K562 (cell line): ENCODE results near the gene MCU. TPM values are rescaled to one million over a fixed set of nuclear protein-coding genes. Genes with fewer than 3 reads are reported as not detected.

Experiments
- ATAC-seq: fragments of 200-7000 bp; cut with Tn5 transposase; 3 replicates; pipeline ENCODE4 v1.9.1; 2020; ENCODE audit warnings: moderate library complexity
- BruUV-seq: library from RNA; stranded (reverse); fragments of 400-500 nt; replicated peaks from 2 replicates; lab custom pipeline; 2021; lab: Mats Ljungman, UMichigan
- CTCF ChIA-PET: fragments of 300-600 bp; formaldehyde crosslinking; extraction: SDS; loops from one replicate; lab custom pipeline; 2021; ENCODE audit warnings: low intra/inter-chr PET ratio; lab: Yijun Ruan, JAX
- POLR2A ChIA-PET: fragments of 300-600, 350-650 bp; sonication (Branson Sonifier 250); formaldehyde crosslinking; extraction: SDS; loops from one replicate; lab custom pipeline; 2021; ENCODE audit warnings: antibody characterized with exemption, inconsistent platforms; lab: Yijun Ruan, JAX
- DNase-seq, 4 experiments: peaks; one replicate each; pipeline versions ENCODE4 v3.0.0 to v3.0.0-alpha.2; 2011 to 2018; ENCODE audit warnings: low spot score in 3 of 4, mixed read lengths in 3 of 4; ENCODE audit errors: extremely low read depth in 1 of 4
- FAIRE-seq: peaks from 2 replicates; lab custom pipeline; 2011; peaks lifted over from hg19 to GRCh38; lab: Jason Lieb, UNC
- H2AFZ ChIP-seq: 2 replicates; pipeline ENCODE4 v1.6.0; 2011; ENCODE audit warnings: low read depth, low read length, control low read depth, inconsistent platforms
- H3K27ac ChIP-seq: fragments of 200-600 bp; 3 replicates; pipeline ENCODE4 v1.8.0; 2011; ENCODE audit warnings: low read depth, mild to moderate bottlenecking, control low read depth, inconsistent platforms, low read length, moderate library complexity, mixed read lengths; ENCODE audit errors: extremely low read depth
- H3K27me3 ChIP-seq, 2 experiments: fragments of 300-600 bp in 1 of 2; 2 replicates in 1 of 2; 3 replicates in 1 of 2; pipeline versions ENCODE4 v1.6.0 to v1.8.0; 2011; ENCODE audit warnings: inconsistent platforms in 2 of 2, low read length in 2 of 2, mild to moderate bottlenecking in 1 of 2, mixed read lengths in 1 of 2, moderate library complexity in 1 of 2; ENCODE audit not compliant: control insufficient read depth in 2 of 2, insufficient read depth in 2 of 2
- H3K36me3 ChIP-seq: fragments of 300-600 bp; 3 replicates; pipeline ENCODE4 v1.8.0; 2011; ENCODE audit warnings: mild to moderate bottlenecking, low read length, inconsistent platforms; ENCODE audit not compliant: control insufficient read depth, insufficient read depth
- H3K4me1 ChIP-seq, 2 experiments: fragments of 200-600 bp in 1 of 2; replicated peaks in 1 of 2; 2 replicates in 1 of 2; 3 replicates in 1 of 2; pipeline versions ENCODE4 v1.5.1 to v1.8.0; 2011; ENCODE audit warnings: inconsistent platforms in 2 of 2, low read length in 2 of 2, mild to moderate bottlenecking in 1 of 2, mixed read lengths in 1 of 2, moderate library complexity in 1 of 2; ENCODE audit not compliant: control insufficient read depth in 2 of 2, insufficient read depth in 2 of 2
- H3K4me2 ChIP-seq: 2 replicates; pipeline ENCODE4 v1.6.1; 2011; ENCODE audit warnings: low read length, control low read depth, inconsistent platforms, mixed read lengths; ENCODE audit not compliant: insufficient read depth
- H3K4me3 ChIP-seq: fragments of 200-600 bp; sonication (generic), shearing (Covaris generic); 2 replicates; pipeline ENCODE4 v1.5.1; 2016; ENCODE audit warnings: control low read depth, inconsistent platforms
- H3K79me2 ChIP-seq: fragments of 200-600 bp; 3 replicates; pipeline ENCODE4 v1.8.0; 2011; ENCODE audit warnings: low read length, inconsistent platforms; ENCODE audit not compliant: control insufficient read depth, insufficient read depth
- H3K9ac ChIP-seq, 2 experiments: 2 replicates each; pipeline versions ENCODE4 v1.6.0 to v1.6.1; 2011; ENCODE audit warnings: low read depth in 2 of 2, low read length in 2 of 2, control low read depth in 1 of 2, inconsistent platforms in 1 of 2, mild to moderate bottlenecking in 1 of 2, mixed read lengths in 1 of 2; ENCODE audit not compliant: insufficient read depth in 1 of 2
- H3K9me1 ChIP-seq: one replicate; pipeline ENCODE4 v1.6.0; 2011; ENCODE audit warnings: inconsistent platforms, mild to moderate bottlenecking, low read length, moderate library complexity; ENCODE audit not compliant: control insufficient read depth, insufficient read depth
- H3K9me3 ChIP-seq: replicated peaks from 2 replicates; pipeline ENCODE4 v1.5.1; 2011; ENCODE audit warnings: low read depth, low read length, inconsistent platforms; ENCODE audit not compliant: control insufficient read depth, insufficient read depth
- H4K20me1 ChIP-seq: replicated peaks from 2 replicates; pipeline ENCODE4 v1.6.1; 2011; ENCODE audit warnings: low read length, inconsistent platforms, mixed read lengths; ENCODE audit not compliant: control insufficient read depth, insufficient read depth
- FIP1L1 ChIP-seq: fragments of 200-400 bp; formaldehyde crosslinking; IDR thresholded peaks from 2 replicates; pipeline ENCODE4 v1.6.1; 2018; ENCODE audit warnings: mild to moderate bottlenecking, low read depth, low read length; ENCODE audit not compliant: poor library complexity, severe bottlenecking
- FOXK1 ChIP-seq: sonication (generic); formaldehyde crosslinking; IDR thresholded peaks from 2 replicates; pipeline ENCODE4 v1.8.0; 2022; ENCODE audit warnings: missing genetic modification reagents, mild to moderate bottlenecking, borderline replicate concordance
- FUS ChIP-seq: fragments of 200-400 bp; formaldehyde crosslinking; optimal IDR thresholded peaks from 2 replicates; pipeline ENCODE3; 2017; ENCODE audit warnings: low read depth, low read length
- HMBOX1 ChIP-seq: sonication (generic); IDR thresholded peaks from 2 replicates; pipeline ENCODE4 v1.6.1; 2016
- MTA3 ChIP-seq: fragments of 450-650 bp; formaldehyde crosslinking; IDR thresholded peaks from 2 replicates; pipeline ENCODE4 v1.6.1; 2017; ENCODE audit warnings: mild to moderate bottlenecking, borderline replicate concordance
- OTX1 ChIP-seq: fragments of 450-650 bp; formaldehyde crosslinking; IDR thresholded peaks from 2 replicates; pipeline ENCODE4 v1.4.0; 2022; ENCODE audit warnings: mild to moderate bottlenecking
- RAD21 ChIP-seq, 2 experiments: fragments of 250-450 bp in 1 of 2; fragments of 450-650 bp in 1 of 2; sonication (Bioruptor Pico) in 1 of 2; formaldehyde crosslinking in 1 of 2; IDR thresholded peaks in 1 of 2; conservative IDR thresholded peaks in 1 of 2; 2 replicates each; pipeline versions ENCODE4 v1.4.0 to v1.8.0; 2020 to 2022; ENCODE audit warnings: mild to moderate bottlenecking in 2 of 2, moderate library complexity in 1 of 2
- SIN3B ChIP-seq: fragments of 450-650 bp; IDR thresholded peaks from 2 replicates; pipeline ENCODE4 v1.6.1; 2017; ENCODE audit warnings: low read depth, mild to moderate bottlenecking, moderate library complexity
- ZNF253 ChIP-seq: fragments of 250-450 bp; sonication (Bioruptor Pico); conservative IDR thresholded peaks from 2 replicates; pipeline ENCODE4 v1.6.1; 2021; ENCODE audit warnings: mild to moderate bottlenecking
- ZNF274 ChIP-seq: IDR thresholded peaks from 2 replicates; pipeline ENCODE4 v1.6.1; 2011; ENCODE audit warnings: low read depth, mild to moderate bottlenecking, low read length, moderate library complexity, borderline replicate concordance
- WGBS: fragments of 100-300 bp; shearing (Covaris generic); methylation state at CpG from one replicate; pipeline ENCODE4 v1.1.6; 2016; ENCODE audit warnings: low coverage, mixed read lengths; ENCODE audit not compliant: insufficient coverage; ENCODE audit errors: missing lambda C conversion rate; 5-methylcytosine and 5-hydroxymethylcytosine counted together
- in situ Hi-C: fragments of 300-500 bp; cut with MboI; formaldehyde crosslinking; loops from 4 replicates; pipeline ENCODE4 v1.15.0; 2018; ENCODE audit warnings: inconsistent platforms, mixed read lengths
- intact Hi-C: fragments of 100-400 bp; cut with micrococcal nuclease; formaldehyde crosslinking; loops from 2 replicates; pipeline ENCODE4 v1.14.2; 2022
- polyA plus RNA-seq, 8 experiments: library from polyadenylated mRNA; depleted of rRNA in 4 of 8; stranded (reverse) in 5 of 8; unstranded in 3 of 8; fragments of >200 nt; fragmentation: Nextera tagmentation in 2 of 8; fragmentation: Illumina TruSeq in 1 of 8; extraction: Ambion mirVana in 2 of 8; extraction: Trizol in 1 of 8; gene quantifications; 2 replicates each; pipeline versions ENCODE4 v1.2.1 to v1.2.3, GENCODE V29; 2011 to 2014; ENCODE audit warnings: inconsistent platforms in 1 of 8, missing spikeins in 1 of 8
- total RNA-seq, 7 experiments: library from RNA; depleted of rRNA in 6 of 7; stranded (reverse); fragments of >200 nt in 6 of 7; fragmentation: Illumina TruSeq in 2 of 7; extraction: Trizol in 2 of 7; gene quantifications; 2 replicates each; pipeline versions ENCODE4 v1.2.1 to v1.2.3, GENCODE V29; 2011 to 2021; ENCODE audit warnings: low replicate concordance in 1 of 7
- TF ChIP-seq, protein P1 (sequence below), 3 experiments: IDR thresholded peaks in 2 of 3; conservative IDR thresholded peaks in 1 of 3; 2 replicates each; pipeline ENCODE4 v1.5.1; 2011 to 2012; ENCODE audit warnings: low read length in 3 of 3, mild to moderate bottlenecking in 3 of 3, control low read depth in 2 of 3, improper control_type of control experiment in 1 of 3, inconsistent platforms in 1 of 3, low read depth in 1 of 3, mixed read lengths in 1 of 3, moderate library complexity in 1 of 3; ENCODE audit not compliant: insufficient read depth in 2 of 3

MCU gene
- total and polyA plus RNA-seq, 9 of the 15 experiments (the other 6 are each of a cell fraction or from before 2014, with no cell fraction given), result 8.2 to 88.8 (median 21.3) TPM

- intact Hi-C loops, result no loop called here
- Histone ChIP-seq H3K9me3 (no peaks in the 10 kb centered on the region), H3K4me2 (no peak overlapping the region), H3K4me1 (peaks cover 0 to 4% of the 10 kb centered on the region in 2 experiments; a peak in 1 of 5 replicates), H4K20me1 (no peaks in the 10 kb centered on the region), H3K36me3 (peaks cover 10% of the 10 kb centered on the region; the same call in 1 of the 3 replicates), H3K27ac (no peak overlapping the region), H3K9ac (no peak overlapping the region), H3K27me3 (no peaks in the 10 kb centered on the region), H2AFZ (no peak overlapping the region), H3K79me2 (no peaks in the 10 kb centered on the region), H3K9me1 (no peaks in the 10 kb centered on the region), H3K4me3 (no peak overlapping the region)
- DNase-seq (no peak), FAIRE-seq (no peak), ATAC-seq (no peak)
- in situ Hi-C loops, result no loop called here
- WGBS, result 75% methylated on average over 2 of the region's 2 CpGs
- CTCF ChIA-PET, result no interaction called here
- POLR2A ChIA-PET, result no interaction called here
- no TSS peak for BruUV-seq
- TF ChIP-seq OTX1 (CRISPR knock-in tag) (no peak), FUS (no peak), FIP1L1 (no peak)
Measured at GRCh38 chr10:72862957-72863356, 171.0 kb downstream of the MCU start.

DNA sequence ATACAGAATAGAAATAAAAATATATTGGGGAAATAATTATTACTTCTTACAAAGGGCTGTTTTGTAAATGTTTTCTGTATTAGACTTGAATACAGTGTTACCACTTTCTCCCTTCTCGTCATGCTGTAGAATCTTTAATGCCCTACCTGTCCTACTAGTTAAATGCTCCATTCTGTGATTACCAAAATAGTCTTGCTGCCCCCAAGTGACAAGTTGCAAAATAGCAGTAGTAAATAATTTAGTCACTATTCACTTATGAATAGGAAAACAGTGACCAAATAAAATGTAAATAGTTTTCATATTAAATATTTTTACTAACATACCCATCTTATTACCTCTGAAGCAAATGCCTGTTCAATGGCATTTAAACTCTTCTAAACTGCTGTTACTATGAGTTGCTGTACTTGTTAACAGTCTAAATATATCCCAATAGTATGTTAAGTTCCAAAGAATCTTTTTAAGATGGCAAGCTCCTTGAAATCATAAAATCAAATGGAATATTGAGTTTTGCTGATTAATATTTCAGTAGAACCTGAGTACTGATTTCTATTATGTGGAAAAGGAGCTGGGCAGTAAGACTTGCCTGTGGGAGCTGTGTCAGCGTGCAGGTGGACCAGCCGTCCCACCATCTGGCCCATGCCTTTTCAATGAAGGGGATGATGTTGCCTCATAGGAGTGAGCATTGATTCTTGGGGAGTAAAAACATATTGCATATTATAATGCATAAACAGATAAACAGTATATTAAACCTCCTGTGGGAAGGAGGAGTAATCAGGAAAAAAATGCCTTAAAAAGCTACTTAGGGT is 183.5 kb downstream of the MCU start:
- peak in 2 of 4 experiments; percentile 38 to 55 for DNase-seq
- TF ChIP-seq MTA3 (no peak), ZNF253 (CRISPR knock-in tag) (no peak), HMBOX1 (peak; percentile 87), SIN3B (no peak), ZNF274 (no peak), RAD21 (CRISPR knock-in tag; conservative IDR thresholded peaks at IDR 0.05 in 1 of 2, IDR thresholded peaks at IDR 0.05 in 1 of 2) (peak; percentile 73 to 92), FOXK1 (no peak)
- TF ChIP-seq, protein P1, sequence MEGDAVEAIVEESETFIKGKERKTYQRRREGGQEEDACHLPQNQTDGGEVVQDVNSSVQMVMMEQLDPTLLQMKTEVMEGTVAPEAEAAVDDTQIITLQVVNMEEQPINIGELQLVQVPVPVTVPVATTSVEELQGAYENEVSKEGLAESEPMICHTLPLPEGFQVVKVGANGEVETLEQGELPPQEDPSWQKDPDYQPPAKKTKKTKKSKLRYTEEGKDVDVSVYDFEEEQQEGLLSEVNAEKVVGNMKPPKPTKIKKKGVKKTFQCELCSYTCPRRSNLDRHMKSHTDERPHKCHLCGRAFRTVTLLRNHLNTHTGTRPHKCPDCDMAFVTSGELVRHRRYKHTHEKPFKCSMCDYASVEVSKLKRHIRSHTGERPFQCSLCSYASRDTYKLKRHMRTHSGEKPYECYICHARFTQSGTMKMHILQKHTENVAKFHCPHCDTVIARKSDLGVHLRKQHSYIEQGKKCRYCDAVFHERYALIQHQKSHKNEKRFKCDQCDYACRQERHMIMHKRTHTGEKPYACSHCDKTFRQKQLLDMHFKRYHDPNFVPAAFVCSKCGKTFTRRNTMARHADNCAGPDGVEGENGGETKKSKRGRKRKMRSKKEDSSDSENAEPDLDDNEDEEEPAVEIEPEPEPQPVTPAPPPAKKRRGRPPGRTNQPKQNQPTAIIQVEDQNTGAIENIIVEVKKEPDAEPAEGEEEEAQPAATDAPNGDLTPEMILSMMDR (IDR thresholded peaks at IDR 0.05 in 2 of 3, conservative IDR thresholded peaks at IDR 0.05 in 1 of 3; ENCODE audit: insufficient read depth in 2 of 3, low read depth in 1 of 3, low read length in 3 of 3), result peak; percentile 55 to 91 (median 55); a peak in 5 of 6 replicates

More for the DNA sequence above, 183.5 kb downstream of the MCU start:
- Histone ChIP-seq H3K9me3 (no peaks in the 10 kb centered on the region), H3K79me2 (no peaks in the 10 kb centered on the region), H3K9me1 (no peaks in the 10 kb centered on the region), H3K27me3 (no peaks in the 10 kb centered on the region), H3K27ac (no peak overlapping the region), H3K4me3 (no peak overlapping the region), H2AFZ (no peak overlapping the region), H3K4me2 (no peak overlapping the region), H3K36me3 (peaks cover 7% of the 10 kb centered on the region; the same call in 2 of the 3 replicates), H3K4me1 (no peaks in the 10 kb centered on the region), H3K9ac (no peak overlapping the region), H4K20me1 (no peaks in the 10 kb centered on the region)
- CTCF ChIA-PET, result interaction anchor here (0.5 to 1.5 kb wide), 6 partner anchors 42 to 884 kb away, joined by 3 to 24 read pairs (median 4); no protein-coding TSS in a partner anchor
- 65% methylated on average over 3 of the region's 3 CpGs for WGBS
- intact Hi-C loops (loop anchor here (2.0 kb wide), 1 partner anchor 511 kb away; no protein-coding TSS in a partner anchor), in situ Hi-C loops (no loop called here)
- POLR2A ChIA-PET, result no interaction called here
- no TSS peak for BruUV-seq
- FAIRE-seq (peak; percentile 37), ATAC-seq (peak; percentile 71; the same call in 2 of the 3 replicates)
